ENCODE data around the gene TMEM91. TPM values are rescaled to one million over a fixed set of nuclear protein-coding genes. Genes with fewer than 3 reads are reported as not detected.
A peak's percentile ranks its signal among the peaks of the same experiment; 100 is the strongest.

TMEM91 gene
- total and polyA plus RNA-seq, 2 of the 13 experiments (the other 11 are each of a cell fraction or from before 2014, with no cell fraction given), result 6.3 to 10.3 TPM

- TF ChIP-seq BCLAF1 (IDR thresholded peaks at IDR 0.05) (no peak), ARHGAP35 (CRISPR knock-in tag; IDR thresholded peaks at IDR 0.05; ENCODE audit: borderline replicate concordance) (0 out of 2 replicates have a peak, but pooled peaks have one; percentile 24), MIER3 (CRISPR knock-in tag; IDR thresholded peaks at IDR 0.05; ENCODE audit: borderline replicate concordance) (no peak), NFATC3 (CRISPR knock-in tag; IDR thresholded peaks at IDR 0.05) (no peak), MED1 (CRISPR knock-in tag; IDR thresholded peaks at IDR 0.05) (no peak), ZNF687 (CRISPR knock-in tag; IDR thresholded peaks at IDR 0.05) (peak; percentile 38; the same call in 1 of the 2 replicates), ARID4A (CRISPR knock-in tag; IDR thresholded peaks at IDR 0.05; ENCODE audit: borderline replicate concordance) (peak; percentile 43; the same call in 1 of the 2 replicates), FOXK2 (IDR thresholded peaks at IDR 0.05) (no peak), ZBTB26 (CRISPR knock-in tag; IDR thresholded peaks at IDR 0.05; ENCODE audit: borderline replicate concordance) (0 out of 2 replicates have a peak, but pooled peaks have one; percentile 39), POLR2A (IDR thresholded peaks at IDR 0.05; ENCODE audit: insufficient read depth in 1 of 2, low read depth in 2 of 2, low read length in 2 of 2) (peak in 1 of 2 experiments; percentile 61; a peak in 1 of 4 replicates), UBTF (CRISPR knock-in tag; IDR thresholded peaks at IDR 0.05) (0 out of 2 replicates have a peak, but pooled peaks have one; percentile 18), ZNF382 (CRISPR knock-in tag; IDR thresholded peaks at IDR 0.05; ENCODE audit: borderline replicate concordance) (no peak)
These were observed 22.6 kb upstream of the TMEM91 start, which contains the start of gene TGFB1 (continued) for GRCh38 chr19:41353466-41354342.

All from HepG2 (cell line).